PFSK-1 (cell line): ENCODE data around the gene UACA.

ENCODE experiments used
- FOXP2 ChIP-seq: optimal IDR thresholded peaks from 2 replicates; pipeline ENCODE3; 2011; ENCODE audit warnings: borderline replicate concordance, control low read depth, inconsistent platforms; ENCODE audit not compliant: insufficient read depth; ENCODE audit errors: extremely low read length, extremely low read depth
- POLR2AphosphoS5 ChIP-seq: IDR thresholded peaks from 2 replicates; pipeline ENCODE4 v1.6.1; 2012; ENCODE audit warnings: low read depth, mild to moderate bottlenecking, control low read depth, low read length, moderate library complexity
- REST ChIP-seq, 2 experiments: IDR thresholded peaks; 2 replicates each; pipeline versions ENCODE4 v1.6.1 to v1.8.0; 2011 to 2012; ENCODE audit warnings: low read depth in 2 of 2, low read length in 2 of 2, control low read depth in 1 of 2, inconsistent platforms in 1 of 2, mild to moderate bottlenecking in 1 of 2, moderate library complexity in 1 of 2; ENCODE audit not compliant: insufficient read depth in 1 of 2
- SIN3A ChIP-seq: IDR thresholded peaks from 2 replicates; pipeline ENCODE4 v1.6.1; 2012; ENCODE audit warnings: mild to moderate bottlenecking, low read length, moderate library complexity, borderline replicate concordance; ENCODE audit not compliant: insufficient read depth
- TAF1 ChIP-seq: IDR thresholded peaks from 2 replicates; pipeline ENCODE4 v1.6.1; 2012; ENCODE audit warnings: low read length, control low read depth, borderline replicate concordance; ENCODE audit not compliant: insufficient read depth

Gene UACA

GRCh38 chr15:70717237-70717793 is 46.0 kb downstream of the UACA start:
- no peak for TF ChIP-seq TAF1
- no peak for TF ChIP-seq POLR2AphosphoS5
- TF ChIP-seq SIN3A: no peak
- TF ChIP-seq FOXP2: no peak
- no peak for TF ChIP-seq REST (IDR thresholded peaks at IDR 0.05; ENCODE audit: insufficient read depth in 1 of 2, low read depth in 2 of 2, low read length in 2 of 2)

GRCh38 chr15:70715840-70716485 is 47.4 kb downstream of the UACA start:
- no peak for TF ChIP-seq FOXP2
- TF ChIP-seq TAF1: no peak
- no peak for TF ChIP-seq SIN3A
- no peak for TF ChIP-seq POLR2AphosphoS5
- TF ChIP-seq REST (IDR thresholded peaks at IDR 0.05; ENCODE audit: insufficient read depth in 1 of 2, low read depth in 2 of 2, low read length in 2 of 2): no peak

DNA sequence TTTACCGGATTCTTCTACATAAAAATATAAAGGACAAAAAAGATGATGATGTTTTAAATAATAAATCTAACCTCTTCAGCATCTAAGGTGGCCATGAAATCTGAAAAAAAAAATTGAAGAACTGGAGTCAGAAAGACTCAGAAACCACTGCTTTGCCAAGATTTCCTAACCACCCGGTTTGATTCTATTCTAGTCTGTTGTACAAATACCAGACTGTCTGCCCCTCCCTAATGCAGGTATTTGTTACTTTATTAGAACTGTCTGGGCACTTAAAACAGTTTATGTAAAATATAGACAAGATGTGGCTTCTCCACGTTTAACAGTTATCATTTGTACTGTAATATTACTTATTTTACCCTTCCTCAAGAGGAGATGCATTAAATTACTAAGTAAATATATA is 48.8 kb downstream of the UACA start:
- TF ChIP-seq FOXP2 (no peak), SIN3A (no peak), REST (IDR thresholded peaks at IDR 0.05; ENCODE audit: insufficient read depth in 1 of 2, low read depth in 2 of 2, low read length in 2 of 2) (no peak), TAF1 (no peak), POLR2AphosphoS5 (no peak)

DNA sequence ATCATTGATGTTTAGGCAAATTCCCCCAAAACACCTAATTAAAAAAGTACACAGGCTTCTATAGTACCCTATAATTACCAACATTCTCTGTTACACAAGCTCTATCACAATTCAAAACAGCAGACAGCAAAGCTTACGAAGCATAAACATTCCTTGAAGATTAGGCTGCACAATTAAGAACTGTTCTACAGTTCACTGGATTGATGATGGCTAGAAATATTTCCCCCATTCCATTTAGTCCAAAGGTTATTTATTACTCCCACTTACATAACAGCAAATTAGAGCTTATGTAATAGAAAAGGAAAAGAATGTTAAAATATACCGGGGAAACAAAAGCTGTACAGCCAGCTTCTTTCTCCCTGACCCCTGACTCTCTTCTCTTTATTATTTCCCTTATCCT is 49.3 kb downstream of the UACA start:
- no peak for TF ChIP-seq TAF1
- no peak for TF ChIP-seq SIN3A
- TF ChIP-seq FOXP2: no peak
- TF ChIP-seq REST (IDR thresholded peaks at IDR 0.05; ENCODE audit: insufficient read depth in 1 of 2, low read depth in 2 of 2, low read length in 2 of 2): no peak
- no peak for TF ChIP-seq POLR2AphosphoS5

DNA sequence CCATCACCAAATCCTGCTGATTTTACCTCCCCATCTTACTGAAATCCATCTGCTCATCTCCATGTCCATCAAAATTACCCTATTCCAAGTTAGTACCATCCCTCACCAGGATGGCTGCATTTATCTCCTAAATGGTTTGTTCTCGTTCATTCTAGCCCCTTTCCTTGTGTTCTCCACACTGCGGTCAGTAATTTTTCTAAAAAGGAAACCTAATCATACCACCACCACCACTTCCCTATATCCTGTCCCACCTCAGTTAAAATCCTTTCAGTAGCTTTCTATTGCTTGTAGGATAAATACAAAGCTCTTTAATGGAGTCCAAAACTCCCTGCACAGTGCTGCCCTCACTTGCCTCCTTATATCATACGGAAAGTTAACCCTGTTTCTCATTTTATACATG is 51.1 kb downstream of the UACA start:
- TF ChIP-seq TAF1: no peak
- no peak for TF ChIP-seq REST (IDR thresholded peaks at IDR 0.05; ENCODE audit: insufficient read depth in 1 of 2, low read depth in 2 of 2, low read length in 2 of 2)
- TF ChIP-seq FOXP2: no peak
- TF ChIP-seq SIN3A: no peak
- TF ChIP-seq POLR2AphosphoS5: no peak
